OCI-LY7 (cell line): ENCODE measurements around the gene SAMD13.

Experiments
- CTCF ChIP-seq: fragments of 200-600 bp; sonication (generic); conservative IDR thresholded peaks from 2 replicates; pipeline ENCODE4 v1.5.1; 2014; ENCODE audit warnings: mild to moderate bottlenecking, antibody characterized with exemption, low read length, moderate library complexity, mixed read lengths
- EZH2phosphoT487 ChIP-seq: fragments of 200-600 bp; sonication (generic); IDR thresholded peaks from 2 replicates; pipeline ENCODE4 v1.6.1; 2018; ENCODE audit warnings: low read depth, borderline replicate concordance, mild to moderate bottlenecking, mixed run types, antibody characterized with exemption, low read length, moderate library complexity, mixed read lengths

GRCh38 chr1:84366786-84367185 is 65.3 kb downstream of the SAMD13 start:
- TF ChIP-seq EZH2phosphoT487, result no peak
- TF ChIP-seq CTCF, result no peak
